Endodermal cell (in vitro differentiated cells): ENCODE results near the gene METTL8. TPM values are rescaled to one million over a fixed set of nuclear protein-coding genes. Genes with fewer than 3 reads are reported as not detected.

ENCODE experiments used
- DNase-seq: peaks from one replicate; pipeline ENCODE4 v3.0.0-alpha.2; 2017
- H3K27ac ChIP-seq: 2 replicates; pipeline ENCODE4 v1.5.1; 2013; ENCODE audit warnings: mild to moderate bottlenecking, low read depth, low read length, moderate library complexity
- H3K27me3 ChIP-seq: 2 replicates; pipeline ENCODE4 v1.6.1; 2013; ENCODE audit warnings: mild to moderate bottlenecking, low read length, moderate library complexity; ENCODE audit not compliant: insufficient read depth, control insufficient read depth, poor library complexity, severe bottlenecking
- H3K36me3 ChIP-seq: 2 replicates; pipeline ENCODE4 v1.7.0; 2013; ENCODE audit warnings: mild to moderate bottlenecking, low read length, moderate library complexity; ENCODE audit not compliant: control insufficient read depth, insufficient read depth
- H3K4me1 ChIP-seq: one replicate; pipeline ENCODE4 v1.7.0; 2013; ENCODE audit warnings: low read length; ENCODE audit not compliant: control insufficient read depth, insufficient read depth
- H3K4me3 ChIP-seq: 2 replicates; pipeline ENCODE4 v1.5.1; 2013; ENCODE audit warnings: mild to moderate bottlenecking, low read length, moderate library complexity
- H3K9ac ChIP-seq: 2 replicates; pipeline ENCODE4 v1.6.1; 2013; ENCODE audit warnings: mild to moderate bottlenecking, low read length, moderate library complexity; ENCODE audit not compliant: poor library complexity, severe bottlenecking; ENCODE audit errors: extremely low read depth
- H3K9me3 ChIP-seq: 2 replicates; pipeline ENCODE4 v1.6.1; 2013; ENCODE audit warnings: mild to moderate bottlenecking, low read length, moderate library complexity; ENCODE audit not compliant: control insufficient read depth
- H3K27ac Mint-ChIP-seq: 2 replicates; pipeline ENCODE4 v1.8.0; 2020; ENCODE audit warnings: mixed read lengths
- H3K27me3 Mint-ChIP-seq: 2 replicates; pipeline ENCODE4 v1.8.0; 2021; ENCODE audit warnings: mild to moderate bottlenecking, mixed read lengths; ENCODE audit not compliant: insufficient read depth
- H3K36me3 Mint-ChIP-seq: 2 replicates; pipeline ENCODE4 v1.8.0; 2020; ENCODE audit warnings: low read depth, mixed read lengths
- H3K4me1 Mint-ChIP-seq: 2 replicates; pipeline ENCODE4 v1.8.0; 2020; ENCODE audit warnings: mixed read lengths
- H3K4me3 Mint-ChIP-seq: 2 replicates; pipeline ENCODE4 v1.8.0; 2020; ENCODE audit warnings: mild to moderate bottlenecking, moderate library complexity, mixed read lengths
- H3K9me3 Mint-ChIP-seq: 2 replicates; pipeline ENCODE4 v1.8.0; 2020; ENCODE audit warnings: mild to moderate bottlenecking, mixed read lengths
- WGBS, 2 experiments: methylation state at CpG; one replicate each; pipeline versions ENCODE4 v1.1.5 to v1.1.7; 2013; ENCODE audit warnings: missing lambda C conversion rate in 2 of 2, mixed read lengths in 1 of 2; ENCODE audit not compliant: insufficient coverage in 1 of 2, insufficient read length in 1 of 2; 5-methylcytosine and 5-hydroxymethylcytosine counted together
- total RNA-seq, 2 donors: library from RNA; stranded (reverse); fragmentation: NEBNext Ultra II Directional in 1 of 2; extraction: Animal tissue kit (Norgen Biotek cat#: 25700) in 1 of 2; gene quantifications; 2 replicates in 1 of 2; 3 replicates in 1 of 2; pipeline ENCODE4 v1.2.1, GENCODE V29; 2021
- TF ChIP-seq, protein P1 (sequence below): fragments of 200-600 bp; sonication (generic); conservative IDR thresholded peaks from 2 replicates; pipeline ENCODE4 v1.5.0; 2021; ENCODE audit warnings: antibody characterized with exemption, mild to moderate bottlenecking

Gene METTL8
- total RNA-seq, 2 donors from 2014 or later = 20.3 to 33.6 TPM

DNA sequence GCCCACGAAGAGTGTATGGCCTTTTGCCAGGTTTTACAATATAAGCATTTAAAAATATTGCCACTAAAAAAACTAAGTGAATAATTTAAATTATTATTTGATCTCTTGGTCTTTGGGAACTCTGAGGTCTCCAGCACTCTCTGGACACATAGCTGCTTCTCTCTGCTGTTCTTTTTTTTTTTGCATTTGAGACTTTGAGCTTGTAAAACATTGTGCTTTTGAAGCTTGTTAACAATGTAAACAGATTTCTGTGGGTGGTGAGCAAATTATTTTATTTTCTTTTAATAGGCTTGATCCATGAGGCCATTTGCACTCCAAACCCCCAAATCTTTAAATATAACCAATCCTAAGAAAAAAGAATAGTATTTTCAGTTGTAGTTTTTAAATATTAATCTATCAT lies 42.2 kb upstream of the METTL8 start:
- Mint-ChIP-seq H3K9me3 (no peaks in the 10 kb centered on the region), H3K4me3 (no peak overlapping the region), H3K4me1 (no peaks in the 10 kb centered on the region), H3K36me3 (peaks cover 20% of the 10 kb centered on the region), H3K27me3 (no peaks in the 10 kb centered on the region), H3K27ac (no peak overlapping the region)
- TF ChIP-seq, protein P1, sequence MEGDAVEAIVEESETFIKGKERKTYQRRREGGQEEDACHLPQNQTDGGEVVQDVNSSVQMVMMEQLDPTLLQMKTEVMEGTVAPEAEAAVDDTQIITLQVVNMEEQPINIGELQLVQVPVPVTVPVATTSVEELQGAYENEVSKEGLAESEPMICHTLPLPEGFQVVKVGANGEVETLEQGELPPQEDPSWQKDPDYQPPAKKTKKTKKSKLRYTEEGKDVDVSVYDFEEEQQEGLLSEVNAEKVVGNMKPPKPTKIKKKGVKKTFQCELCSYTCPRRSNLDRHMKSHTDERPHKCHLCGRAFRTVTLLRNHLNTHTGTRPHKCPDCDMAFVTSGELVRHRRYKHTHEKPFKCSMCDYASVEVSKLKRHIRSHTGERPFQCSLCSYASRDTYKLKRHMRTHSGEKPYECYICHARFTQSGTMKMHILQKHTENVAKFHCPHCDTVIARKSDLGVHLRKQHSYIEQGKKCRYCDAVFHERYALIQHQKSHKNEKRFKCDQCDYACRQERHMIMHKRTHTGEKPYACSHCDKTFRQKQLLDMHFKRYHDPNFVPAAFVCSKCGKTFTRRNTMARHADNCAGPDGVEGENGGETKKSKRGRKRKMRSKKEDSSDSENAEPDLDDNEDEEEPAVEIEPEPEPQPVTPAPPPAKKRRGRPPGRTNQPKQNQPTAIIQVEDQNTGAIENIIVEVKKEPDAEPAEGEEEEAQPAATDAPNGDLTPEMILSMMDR = no peak
- peaks cover 32% of the 10 kb centered on the region for H3K36me3 ChIP-seq
- WGBS, 2 experiments = 100% methylated on average over 1 of the region's 1 CpG; no CpG with 5 or more reads in 1 of the 2 experiments
- no peak overlapping the region for H3K9ac ChIP-seq
- no peak overlapping the region for H3K4me3 ChIP-seq
- peaks cover 4% of the 10 kb centered on the region for H3K4me1 ChIP-seq
- no peak for DNase-seq
- no peak overlapping the region for H3K27ac ChIP-seq
- H3K27me3 ChIP-seq = no peaks in the 10 kb centered on the region
- no peaks in the 10 kb centered on the region for H3K9me3 ChIP-seq

DNA sequence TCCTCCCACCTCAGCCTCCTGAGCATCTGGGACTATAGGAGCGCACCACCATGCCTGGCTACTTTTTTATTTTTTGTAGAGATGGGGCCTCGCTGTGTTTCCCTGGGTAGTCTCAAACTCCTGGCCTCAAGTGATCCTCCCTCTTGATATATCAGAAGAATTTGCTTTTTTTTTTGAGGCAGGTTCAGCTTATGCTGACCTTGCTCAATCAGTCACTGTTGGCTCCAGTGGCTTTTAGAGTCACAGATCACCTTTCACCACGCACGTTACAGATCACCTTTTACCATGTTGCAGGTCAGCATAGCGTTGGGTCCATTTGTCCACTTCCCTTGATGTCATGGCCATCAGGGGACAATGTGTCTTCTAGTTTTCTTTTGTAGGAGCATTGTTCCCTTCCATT lies 36.3 kb upstream of the METTL8 start:
- Mint-ChIP-seq H3K4me3 (no peak overlapping the region), H3K9me3 (no peaks in the 10 kb centered on the region), H3K4me1 (no peaks in the 10 kb centered on the region), H3K27me3 (no peaks in the 10 kb centered on the region), H3K27ac (no peak overlapping the region), H3K36me3 (peaks cover 45% of the 10 kb centered on the region)
- Histone ChIP-seq H3K36me3 (peaks cover 36% of the 10 kb centered on the region), H3K4me3 (no peak overlapping the region), H3K4me1 (no peaks in the 10 kb centered on the region), H3K9me3 (no peaks in the 10 kb centered on the region), H3K27me3 (no peaks in the 10 kb centered on the region), H3K9ac (no peak overlapping the region), H3K27ac (no peak overlapping the region)
- WGBS, 2 experiments = 84 to 85% methylated on average over 5 of the region's 5 CpGs
- TF ChIP-seq, protein P1 = no peak
- DNase-seq = no peak

DNA sequence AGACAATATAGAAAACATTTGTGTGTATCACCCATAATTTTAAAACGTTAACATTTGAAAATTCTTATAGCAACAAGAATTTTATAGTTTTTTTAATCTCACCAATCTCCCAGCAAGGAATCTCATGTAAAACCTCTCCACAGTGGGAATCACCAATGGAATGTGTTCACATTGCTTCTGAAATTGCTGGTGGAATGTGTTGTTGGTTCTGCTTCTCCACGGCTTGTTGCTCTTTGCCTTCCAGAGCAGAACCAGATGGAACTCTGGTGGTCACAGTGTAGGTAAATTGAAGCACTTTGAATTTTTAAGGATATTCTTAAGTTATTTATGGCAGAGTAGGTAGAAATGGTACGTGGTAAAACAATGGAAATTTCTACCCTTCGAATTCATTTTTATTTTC lies 35.4 kb upstream of the METTL8 start:
- Mint-ChIP-seq H3K9me3 (no peaks in the 10 kb centered on the region), H3K4me1 (peaks cover 3% of the 10 kb centered on the region), H3K36me3 (peaks cover 45% of the 10 kb centered on the region), H3K27ac (no peak overlapping the region), H3K27me3 (no peaks in the 10 kb centered on the region), H3K4me3 (no peak overlapping the region)
- no peaks in the 10 kb centered on the region for H3K27me3 ChIP-seq
- no peaks in the 10 kb centered on the region for H3K4me1 ChIP-seq
- no peaks in the 10 kb centered on the region for H3K9me3 ChIP-seq
- TF ChIP-seq, protein P1 = no peak
- H3K27ac ChIP-seq = no peak overlapping the region
- no peak overlapping the region for H3K9ac ChIP-seq
- H3K4me3 ChIP-seq = no peak overlapping the region
- no peak for DNase-seq
- 93% methylated on average over 4 of the region's 4 CpGs; no CpG with 5 or more reads in 1 of the 2 experiments for WGBS, 2 experiments
- H3K36me3 ChIP-seq = peaks cover 28% of the 10 kb centered on the region
